DOHH2 (cell line): ENCODE data around the gene TARBP1.

ENCODE experiments used
- H3F3A ChIP-seq: fragments of 200-600 bp; sonication (generic), shearing (Covaris generic); 2 replicates; pipeline ENCODE4 v1.6.0; 2016; ENCODE audit warnings: antibody characterized with exemption, mild to moderate bottlenecking; ENCODE audit not compliant: control insufficient read depth, insufficient read depth
- H3K27ac ChIP-seq: fragments of 200-600 bp; sonication (generic); 2 replicates; pipeline ENCODE4 v1.5.1; 2014; ENCODE audit warnings: low read depth, mild to moderate bottlenecking, low read length, moderate library complexity
- H3K27me3 ChIP-seq: fragments of 200-600 bp; sonication (generic); 2 replicates; pipeline ENCODE4 v1.6.1; 2014; ENCODE audit warnings: mild to moderate bottlenecking, low read length, mixed read lengths; ENCODE audit not compliant: control insufficient read depth
- H3K36me3 ChIP-seq: fragments of 200-600 bp; sonication (generic); 2 replicates; pipeline ENCODE4 v1.6.1; 2014; ENCODE audit warnings: mild to moderate bottlenecking, low read length, moderate library complexity, mixed read lengths; ENCODE audit not compliant: control insufficient read depth
- H3K4me1 ChIP-seq: fragments of 200-600 bp; sonication (generic); 2 replicates; pipeline ENCODE4 v1.6.1; 2014; ENCODE audit warnings: mild to moderate bottlenecking, low read length, mixed read lengths; ENCODE audit not compliant: control insufficient read depth
- H3K4me2 ChIP-seq: fragments of 200-600 bp; sonication (generic); 2 replicates; pipeline ENCODE4 v1.6.0; 2014; ENCODE audit warnings: mild to moderate bottlenecking, low read length, moderate library complexity
- H3K4me3 ChIP-seq: fragments of 200-600 bp; sonication (generic); 2 replicates; pipeline ENCODE4 v1.5.1; 2014; ENCODE audit warnings: mild to moderate bottlenecking, low read length, mixed read lengths
- H3K79me2 ChIP-seq: fragments of 200-600 bp; sonication (generic); 2 replicates; pipeline ENCODE4 v1.6.1; 2014; ENCODE audit warnings: mild to moderate bottlenecking, low read length, mixed read lengths; ENCODE audit not compliant: control insufficient read depth
- H3K9me2 ChIP-seq: fragments of 200-600 bp; sonication (generic); replicated peaks from 2 replicates; pipeline ENCODE4 v1.6.1; 2014; ENCODE audit warnings: mild to moderate bottlenecking, low read length, mixed read lengths; ENCODE audit not compliant: control insufficient read depth
- H3K9me3 ChIP-seq: fragments of 200-600 bp; sonication (generic); 2 replicates; pipeline ENCODE4 v1.6.1; 2014; ENCODE audit warnings: antibody characterized with exemption, low read length, mixed read lengths; ENCODE audit not compliant: control insufficient read depth, insufficient read depth
- H4K20me1 ChIP-seq: fragments of 200-600 bp; sonication (generic); 2 replicates; pipeline ENCODE4 v1.6.0; 2014; ENCODE audit warnings: low read depth, mild to moderate bottlenecking, antibody characterized with exemption, low read length, moderate library complexity; ENCODE audit not compliant: control insufficient read depth, insufficient read depth
- EZH2phosphoT487 ChIP-seq: fragments of 200-600 bp; sonication (generic); IDR thresholded peaks from 2 replicates; pipeline ENCODE4 v1.6.1; 2017; ENCODE audit warnings: borderline replicate concordance, mild to moderate bottlenecking, antibody characterized with exemption, low read length, moderate library complexity, mixed read lengths
- TF ChIP-seq, protein P1 (sequence below): fragments of 200-600 bp; sonication (generic); IDR thresholded peaks from one replicate; pipeline ENCODE4 v1.5.1; 2014; ENCODE audit warnings: antibody characterized with exemption, mild to moderate bottlenecking, low read depth, low read length; ENCODE audit not compliant: poor library complexity, severe bottlenecking

TARBP1 gene

DNA sequence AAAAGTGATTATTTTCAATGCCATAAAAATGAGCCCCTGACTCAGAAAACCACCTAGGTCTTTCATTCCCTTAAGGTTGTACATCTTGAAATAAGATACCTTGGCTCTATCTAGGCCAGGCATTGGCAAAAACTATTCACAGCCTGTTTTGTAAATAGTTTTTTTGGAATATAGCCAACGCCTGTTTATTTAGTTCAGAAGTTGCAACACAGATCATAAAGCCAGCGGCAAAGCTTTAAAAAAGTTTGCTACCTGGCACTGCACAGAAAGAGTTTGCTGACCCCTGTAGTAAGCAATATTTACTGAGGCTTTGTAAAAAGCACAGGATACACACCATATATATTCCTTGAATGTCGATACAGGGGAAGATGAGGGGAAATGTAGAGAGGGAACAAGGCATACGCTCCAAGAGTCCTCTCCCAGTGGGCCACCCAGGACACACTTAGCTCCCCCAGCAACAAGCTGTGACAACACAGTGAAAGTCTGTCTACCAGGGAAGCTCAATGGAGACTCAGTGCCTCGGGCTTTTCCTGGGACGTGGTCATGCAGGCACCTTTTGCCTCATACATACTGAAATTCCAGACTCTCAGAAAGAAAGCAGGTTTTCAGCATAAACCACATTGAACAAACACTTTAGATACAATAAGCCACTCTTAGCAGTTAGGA lies 20.5 kb downstream of the TARBP1 start:
- H3K27me3 ChIP-seq = no peaks in the 10 kb centered on the region
- no peaks in the 10 kb centered on the region for H3K79me2 ChIP-seq
- H3F3A ChIP-seq = peaks cover 3% of the 10 kb centered on the region; the same call in 1 of the 2 replicates
- peaks cover 49% of the 10 kb centered on the region for H3K36me3 ChIP-seq
- H3K9me3 ChIP-seq = no peaks in the 10 kb centered on the region
- TF ChIP-seq EZH2phosphoT487 = no peak
- TF ChIP-seq, protein P1, sequence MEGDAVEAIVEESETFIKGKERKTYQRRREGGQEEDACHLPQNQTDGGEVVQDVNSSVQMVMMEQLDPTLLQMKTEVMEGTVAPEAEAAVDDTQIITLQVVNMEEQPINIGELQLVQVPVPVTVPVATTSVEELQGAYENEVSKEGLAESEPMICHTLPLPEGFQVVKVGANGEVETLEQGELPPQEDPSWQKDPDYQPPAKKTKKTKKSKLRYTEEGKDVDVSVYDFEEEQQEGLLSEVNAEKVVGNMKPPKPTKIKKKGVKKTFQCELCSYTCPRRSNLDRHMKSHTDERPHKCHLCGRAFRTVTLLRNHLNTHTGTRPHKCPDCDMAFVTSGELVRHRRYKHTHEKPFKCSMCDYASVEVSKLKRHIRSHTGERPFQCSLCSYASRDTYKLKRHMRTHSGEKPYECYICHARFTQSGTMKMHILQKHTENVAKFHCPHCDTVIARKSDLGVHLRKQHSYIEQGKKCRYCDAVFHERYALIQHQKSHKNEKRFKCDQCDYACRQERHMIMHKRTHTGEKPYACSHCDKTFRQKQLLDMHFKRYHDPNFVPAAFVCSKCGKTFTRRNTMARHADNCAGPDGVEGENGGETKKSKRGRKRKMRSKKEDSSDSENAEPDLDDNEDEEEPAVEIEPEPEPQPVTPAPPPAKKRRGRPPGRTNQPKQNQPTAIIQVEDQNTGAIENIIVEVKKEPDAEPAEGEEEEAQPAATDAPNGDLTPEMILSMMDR = no peak
- H3K4me3 ChIP-seq = no peak overlapping the region
- no peaks in the 10 kb centered on the region for H3K9me2 ChIP-seq
- H3K27ac ChIP-seq = no peak overlapping the region
- H3K4me1 ChIP-seq = no peaks in the 10 kb centered on the region
- H3K4me2 ChIP-seq = no peak overlapping the region
- no peaks in the 10 kb centered on the region for H4K20me1 ChIP-seq

DNA sequence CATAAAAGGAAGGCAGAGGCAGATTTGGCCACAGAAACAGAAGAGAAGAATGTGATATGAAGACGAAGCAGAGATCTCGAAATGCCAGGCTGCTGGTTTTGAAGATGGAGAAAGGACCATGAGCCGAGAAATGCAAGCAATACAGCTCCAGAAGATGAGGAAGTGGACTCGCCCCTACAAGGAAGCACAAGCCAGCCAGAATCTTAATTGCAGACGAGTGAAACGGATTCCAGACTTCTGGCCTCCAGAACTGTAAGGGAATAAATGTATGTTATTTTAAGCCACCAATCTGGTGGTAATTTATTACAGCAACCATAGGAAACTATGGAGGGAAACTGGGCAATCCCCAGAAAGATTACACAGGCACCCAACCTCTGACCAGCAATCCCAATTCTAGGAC lies 24.1 kb downstream of the TARBP1 start:
- Histone ChIP-seq H3K27ac (no peak overlapping the region), H3K4me3 (no peak overlapping the region), H3K79me2 (no peaks in the 10 kb centered on the region), H3K4me1 (no peaks in the 10 kb centered on the region), H4K20me1 (no peaks in the 10 kb centered on the region), H3F3A (peaks cover 3% of the 10 kb centered on the region; the same call in 1 of the 2 replicates), H3K27me3 (no peaks in the 10 kb centered on the region), H3K9me3 (no peaks in the 10 kb centered on the region), H3K36me3 (peaks cover 37% of the 10 kb centered on the region), H3K9me2 (no peaks in the 10 kb centered on the region), H3K4me2 (no peak overlapping the region)
- TF ChIP-seq EZH2phosphoT487 = no peak
- TF ChIP-seq, protein P1 = no peak

DNA sequence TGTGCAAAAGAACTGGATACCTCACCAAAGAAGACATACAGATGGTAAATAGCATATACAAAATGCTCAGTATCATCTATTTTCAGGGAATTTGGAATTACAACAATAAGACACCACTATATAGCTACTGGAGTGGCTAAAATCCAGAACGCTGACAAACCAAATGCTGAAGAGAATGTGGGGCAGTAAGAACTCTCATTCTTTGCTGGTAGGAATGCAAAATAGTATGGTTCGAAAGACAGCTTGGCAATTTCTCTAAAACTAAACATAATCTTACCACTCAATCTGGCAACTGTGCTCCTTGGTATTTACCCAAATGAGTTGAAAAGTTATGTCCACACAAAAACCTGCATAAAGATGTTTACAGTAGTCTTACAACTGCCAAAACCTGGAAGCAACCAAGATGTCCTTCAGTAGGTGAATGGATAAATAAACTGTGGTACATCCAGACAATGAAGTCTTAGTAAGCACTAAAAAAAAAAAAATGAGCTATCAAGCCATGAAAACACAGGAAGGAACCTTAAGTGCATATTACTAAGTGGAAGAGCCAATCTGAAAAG lies 26.5 kb downstream of the TARBP1 start:
- Histone ChIP-seq H3K27ac (no peak overlapping the region), H3K9me2 (no peaks in the 10 kb centered on the region), H3K79me2 (no peaks in the 10 kb centered on the region), H3K36me3 (peaks cover 41% of the 10 kb centered on the region), H3K4me1 (no peaks in the 10 kb centered on the region), H3K9me3 (no peaks in the 10 kb centered on the region), H3K4me2 (no peak overlapping the region), H3K4me3 (no peak overlapping the region), H3F3A (peaks cover 3% of the 10 kb centered on the region; the same call in 1 of the 2 replicates), H3K27me3 (no peaks in the 10 kb centered on the region), H4K20me1 (no peaks in the 10 kb centered on the region)
- no peak for TF ChIP-seq EZH2phosphoT487
- TF ChIP-seq, protein P1 = no peak
